ENCODE results near the gene TBC1D22A.

Gene TBC1D22A

GRCh38 chr22:46962406-46962805 lies 200.0 kb downstream of the TBC1D22A start:
- no peak for DNase-seq

- no peak for DNase-seq
Observed at GRCh38 chr22:46963672-46964545, 201.5 kb downstream of the TBC1D22A start.

- no peak for DNase-seq
Observed at GRCh38 chr22:46964773-46965550, 202.5 kb downstream of the TBC1D22A start.

- no peak for DNase-seq
Observed at GRCh38 chr22:46965555-46966494, 203.4 kb downstream of the TBC1D22A start.

GRCh38 chr22:46966495-46966845 lies 204.0 kb downstream of the TBC1D22A start:
- no peak for DNase-seq

- no peak for DNase-seq
Observed at GRCh38 chr22:46966846-46967245, 204.4 kb downstream of the TBC1D22A start.

- no peak for DNase-seq
Observed at GRCh38 chr22:46967445-46968358, 205.3 kb downstream of the TBC1D22A start.

- DNase-seq = no peak
Observed at GRCh38 chr22:46968359-46968740, 205.9 kb downstream of the TBC1D22A start.

GRCh38 chr22:46968848-46969247 lies 206.4 kb downstream of the TBC1D22A start:
- DNase-seq = no peak

- no peak for DNase-seq
Observed at GRCh38 chr22:46969491-46969890, 207.0 kb downstream of the TBC1D22A start.

GRCh38 chr22:46969961-46970360 lies 207.5 kb downstream of the TBC1D22A start:
- DNase-seq = no peak

- DNase-seq = no peak
Observed at GRCh38 chr22:46970411-46971098, 208.1 kb downstream of the TBC1D22A start.

GRCh38 chr22:46971099-46971763 lies 208.8 kb downstream of the TBC1D22A start:
- no peak for DNase-seq

GRCh38 chr22:46971764-46972125 lies 209.3 kb downstream of the TBC1D22A start:
- DNase-seq = no peak

GRCh38 chr22:46972256-46972655 lies 209.8 kb downstream of the TBC1D22A start:
- no peak for DNase-seq

GRCh38 chr22:46972901-46973831 lies 210.7 kb downstream of the TBC1D22A start:
- no peak for DNase-seq

GRCh38 chr22:46974077-46974476 lies 211.6 kb downstream of the TBC1D22A start:
- no peak for DNase-seq

GRCh38 chr22:46974631-46975585 lies 212.5 kb downstream of the TBC1D22A start:
- DNase-seq = no peak

All from CD4-positive, alpha-beta T cell treated with Interferon alpha-2 for 1 hour (primary cell).